Thymus (tissue), 11 donors: ENCODE measurements around the gene ERGIC3. TPM values are rescaled to one million over a fixed set of nuclear protein-coding genes. Genes with fewer than 3 reads are reported as not detected.

Experiments used
- DNase-seq, 9 donors: peaks; one replicate each; pipeline ENCODE4 v3.0.0-alpha.2; 2013; ENCODE audit warnings: low spot score in 9 of 9, low read depth in 6 of 9, missing footprints in 1 of 9
- H3K27ac ChIP-seq, 2 donors: one replicate each; pipeline ENCODE4 v1.5.1; 2013; ENCODE audit warnings: control low read depth in 1 of 2, low read depth in 1 of 2, low read length in 1 of 2, mild to moderate bottlenecking in 1 of 2, moderate library complexity in 1 of 2
- H3K27me3 ChIP-seq, 2 donors: one replicate each; pipeline ENCODE4 v1.5.1; 2013; ENCODE audit warnings: low read length in 1 of 2; ENCODE audit not compliant: control insufficient read depth in 2 of 2, insufficient read depth in 1 of 2
- H3K36me3 ChIP-seq, 2 donors: one replicate each; pipeline ENCODE4 v1.5.1; 2013; ENCODE audit warnings: low read length in 1 of 2, mild to moderate bottlenecking in 1 of 2, moderate library complexity in 1 of 2; ENCODE audit not compliant: control insufficient read depth in 2 of 2, insufficient read depth in 2 of 2
- H3K4me1 ChIP-seq, 2 donors: one replicate each; pipeline ENCODE4 v1.5.1; 2013; ENCODE audit warnings: low read length in 2 of 2; ENCODE audit not compliant: control insufficient read depth in 2 of 2, insufficient read depth in 2 of 2
- H3K4me3 ChIP-seq, 2 donors: one replicate each; pipeline ENCODE4 v1.5.1; 2013; ENCODE audit warnings: low read length in 2 of 2, control low read depth in 1 of 2, mild to moderate bottlenecking in 1 of 2
- H3K9me3 ChIP-seq, 2 donors: one replicate each; pipeline ENCODE4 v1.5.1; 2013; ENCODE audit warnings: low read length in 1 of 2, mild to moderate bottlenecking in 1 of 2; ENCODE audit not compliant: control insufficient read depth in 2 of 2, insufficient read depth in 1 of 2
- WGBS: extraction: QIAGEN DNeasy Blood & Tissue Kit; methylation state at CpG from one replicate; pipeline ENCODE4 v1.1.7; 2013; 5-methylcytosine and 5-hydroxymethylcytosine counted together
- polyA plus RNA-seq: library from polyadenylated mRNA; stranded (reverse); fragments of 200-250 nt; gene quantifications from one replicate; pipeline ENCODE4 v1.2.3, GENCODE V29; 2013
- total RNA-seq: library from RNA; stranded (reverse); fragments of 120-200 nt; gene quantifications from one replicate; pipeline ENCODE4 v1.2.4, GENCODE V29; 2013
- donor health status: healthy.

The ERGIC3 gene
- total and polyA plus RNA-seq, 2 donors: 157 to 181 TPM

DNA sequence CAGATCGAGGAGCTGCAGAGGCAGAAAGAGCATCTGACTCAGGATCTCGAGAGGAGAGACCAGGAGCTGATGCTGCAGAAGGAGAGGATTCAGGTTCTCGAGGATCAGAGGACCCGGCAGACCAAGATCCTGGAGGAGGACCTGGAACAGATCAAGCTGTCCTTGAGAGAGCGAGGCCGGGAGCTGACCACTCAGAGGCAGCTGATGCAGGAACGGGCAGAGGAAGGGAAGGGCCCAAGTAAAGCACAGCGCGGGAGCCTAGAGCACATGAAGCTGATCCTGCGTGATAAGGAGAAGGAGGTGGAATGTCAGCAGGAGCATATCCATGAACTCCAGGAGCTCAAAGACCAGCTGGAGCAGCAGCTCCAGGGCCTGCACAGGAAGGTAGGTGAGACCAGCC is 38.6 kb upstream of the ERGIC3 start:
- Histone ChIP-seq H3K4me1 (no peaks in the 10 kb centered on the region), H3K9me3 (no peaks in the 10 kb centered on the region), H3K27ac (no peak overlapping the region), H3K36me3 (peaks cover 90 to 95% of the 10 kb centered on the region in 2 donors), H3K4me3 (no peak overlapping the region), H3K27me3 (no peaks in the 10 kb centered on the region)
- DNase-seq: no peak
- 98% methylated on average over 10 of the region's 10 CpGs for WGBS

GRCh38 chr20:35503841-35504561 is 37.9 kb upstream of the ERGIC3 start:
- Histone ChIP-seq H3K4me3 (no peak overlapping the region), H3K27ac (no peak overlapping the region), H3K9me3 (no peaks in the 10 kb centered on the region), H3K36me3 (peaks cover 92 to 93% of the 10 kb centered on the region in 2 donors), H3K27me3 (no peaks in the 10 kb centered on the region), H3K4me1 (no peaks in the 10 kb centered on the region)
- no peak for DNase-seq
- 94% methylated on average over 16 of the region's 16 CpGs for WGBS

GRCh38 chr20:35504751-35505150 is 37.1 kb upstream of the ERGIC3 start:
- Histone ChIP-seq H3K9me3 (no peaks in the 10 kb centered on the region), H3K27ac (no peak overlapping the region), H3K4me3 (no peak overlapping the region), H3K4me1 (no peaks in the 10 kb centered on the region), H3K27me3 (no peaks in the 10 kb centered on the region), H3K36me3 (peaks cover 93% of the 10 kb centered on the region in 2 donors)
- WGBS: 96% methylated on average over 5 of the region's 5 CpGs
- DNase-seq: no peak

GRCh38 chr20:35506179-35506578 is 35.7 kb upstream of the ERGIC3 start:
- Histone ChIP-seq H3K9me3 (no peaks in the 10 kb centered on the region), H3K4me3 (no peak overlapping the region), H3K36me3 (peaks cover 89 to 94% of the 10 kb centered on the region in 2 donors), H3K27me3 (no peaks in the 10 kb centered on the region), H3K27ac (no peak overlapping the region), H3K4me1 (no peaks in the 10 kb centered on the region)
- no peak for DNase-seq
- 95% methylated on average over 3 of the region's 3 CpGs for WGBS

GRCh38 chr20:35506872-35507638 is 34.8 kb upstream of the ERGIC3 start:
- H3K27me3 ChIP-seq: no peaks in the 10 kb centered on the region
- no peaks in the 10 kb centered on the region for H3K9me3 ChIP-seq
- DNase-seq: no peak
- H3K36me3 ChIP-seq: peaks cover 90 to 94% of the 10 kb centered on the region in 2 donors
- no peak overlapping the region for H3K27ac ChIP-seq
- no peak overlapping the region for H3K4me3 ChIP-seq
- WGBS: 95% methylated on average over 6 of the region's 6 CpGs
- no peaks in the 10 kb centered on the region for H3K4me1 ChIP-seq

GRCh38 chr20:35508493-35509218 is 33.2 kb upstream of the ERGIC3 start:
- Histone ChIP-seq H3K9me3 (no peaks in the 10 kb centered on the region), H3K36me3 (peaks cover 85 to 88% of the 10 kb centered on the region in 2 donors), H3K27ac (no peak overlapping the region), H3K27me3 (no peaks in the 10 kb centered on the region), H3K4me1 (no peaks in the 10 kb centered on the region), H3K4me3 (no peak overlapping the region)
- WGBS: 97% methylated on average over 10 of the region's 10 CpGs
- no peak for DNase-seq

GRCh38 chr20:35510951-35511735 is 30.7 kb upstream of the ERGIC3 start:
- no peaks in the 10 kb centered on the region for H3K4me1 ChIP-seq
- no peaks in the 10 kb centered on the region for H3K27me3 ChIP-seq
- no peaks in the 10 kb centered on the region for H3K9me3 ChIP-seq
- H3K27ac ChIP-seq: no peak overlapping the region
- no peak overlapping the region for H3K4me3 ChIP-seq
- 88% methylated on average over 12 of the region's 12 CpGs for WGBS
- H3K36me3 ChIP-seq: peaks cover 73 to 75% of the 10 kb centered on the region in 2 donors
- DNase-seq: no peak

GRCh38 chr20:35511814-35512420 is 30.0 kb upstream of the ERGIC3 start:
- 100% methylated on average over 2 of the region's 2 CpGs for WGBS
- H3K9me3 ChIP-seq: no peaks in the 10 kb centered on the region
- no peaks in the 10 kb centered on the region for H3K4me1 ChIP-seq
- DNase-seq: no peak
- no peaks in the 10 kb centered on the region for H3K27me3 ChIP-seq
- H3K27ac ChIP-seq: no peak overlapping the region
- no peak overlapping the region for H3K4me3 ChIP-seq
- H3K36me3 ChIP-seq: peaks cover 68 to 69% of the 10 kb centered on the region in 2 donors
